ENCODE data around the gene REN. TPM values are rescaled to one million over a fixed set of nuclear protein-coding genes. Genes with fewer than 3 reads are reported as not detected.

The REN gene
- total and polyA plus RNA-seq, 9 of the 15 experiments (the other 6 are each of a cell fraction or from before 2014, with no cell fraction given): 1.7 to 9.9 (median 3.1) TPM

DNA sequence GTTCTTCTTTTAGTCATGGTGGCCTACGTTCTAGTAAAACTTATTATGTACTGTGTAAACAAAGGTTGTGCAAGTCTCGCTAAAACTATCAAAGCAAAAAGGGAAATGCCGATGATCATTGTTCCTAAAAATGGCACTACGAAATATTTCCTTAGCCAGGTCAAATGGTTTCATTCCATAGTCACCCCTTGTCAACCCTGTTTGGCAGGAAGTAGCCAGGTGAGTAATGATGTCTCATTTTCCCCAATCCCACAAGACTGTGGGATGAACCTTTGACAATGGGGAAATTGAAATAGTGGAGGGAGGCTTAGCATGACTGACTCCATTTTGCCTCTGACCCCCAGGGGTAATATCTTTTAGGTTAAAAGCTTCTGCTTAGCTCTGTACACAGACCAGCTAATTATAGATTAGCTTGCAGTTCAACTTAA lies 5.6 kb upstream of the REN start (continued):
- TF ChIP-seq ARID3A (IDR thresholded peaks at IDR 0.05; ENCODE audit: borderline replicate concordance, low read depth, low read length): no peak
- no peak for TF ChIP-seq MLLT1 (IDR thresholded peaks at IDR 0.05)
- TF ChIP-seq ZNF408 (CRISPR knock-in tag; IDR thresholded peaks at IDR 0.05; ENCODE audit: low read depth): no peak
- TF ChIP-seq DACH1 (IDR thresholded peaks at IDR 0.05; ENCODE audit: partially characterized antibody): no peak
- TF ChIP-seq PRPF4 (IDR thresholded peaks at IDR 0.05; ENCODE audit: insufficient read depth, low read depth, low read length, poor library complexity, severe bottlenecking): no peak
- no peak for TF ChIP-seq RBM22 (IDR thresholded peaks at IDR 0.05; ENCODE audit: low read depth, low read length, poor library complexity, severe bottlenecking)
- TF ChIP-seq SMAD2 (IDR thresholded peaks at IDR 0.05; ENCODE audit: low read depth, low read length): no peak
- no peak for TF ChIP-seq NFYB (IDR thresholded peaks at IDR 0.05; ENCODE audit: extremely low read depth, insufficient read length)
- TF ChIP-seq GABPB2 (CRISPR knock-in tag; conservative IDR thresholded peaks at IDR 0.05): no peak
- TF ChIP-seq MCM3 (IDR thresholded peaks at IDR 0.05): no peak
- TF ChIP-seq, protein P1, sequence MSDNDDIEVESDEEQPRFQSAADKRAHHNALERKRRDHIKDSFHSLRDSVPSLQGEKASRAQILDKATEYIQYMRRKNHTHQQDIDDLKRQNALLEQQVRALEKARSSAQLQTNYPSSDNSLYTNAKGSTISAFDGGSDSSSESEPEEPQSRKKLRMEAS (CRISPR knock-in tag; IDR thresholded peaks at IDR 0.05): no peak
- TF ChIP-seq CREM (IDR thresholded peaks at IDR 0.05; ENCODE audit: low read depth): no peak
- no peak for TF ChIP-seq TEAD4 (IDR thresholded peaks at IDR 0.05; ENCODE audit: low read length)
- TF ChIP-seq TEAD4 (CRISPR knock-in tag; IDR thresholded peaks at IDR 0.05; ENCODE audit: borderline replicate concordance): no peak
- TF ChIP-seq CBX8 (IDR thresholded peaks at IDR 0.05; ENCODE audit: borderline replicate concordance, extremely low read depth, low read depth, low read length, poor library complexity, severe bottlenecking): no peak
- TF ChIP-seq VEZF1 (CRISPR knock-in tag; IDR thresholded peaks at IDR 0.05): peak; percentile 55; the same call in 1 of the 2 replicates
- TF ChIP-seq TRIM24 (IDR thresholded peaks at IDR 0.05): no peak
- TF ChIP-seq, protein P2, sequence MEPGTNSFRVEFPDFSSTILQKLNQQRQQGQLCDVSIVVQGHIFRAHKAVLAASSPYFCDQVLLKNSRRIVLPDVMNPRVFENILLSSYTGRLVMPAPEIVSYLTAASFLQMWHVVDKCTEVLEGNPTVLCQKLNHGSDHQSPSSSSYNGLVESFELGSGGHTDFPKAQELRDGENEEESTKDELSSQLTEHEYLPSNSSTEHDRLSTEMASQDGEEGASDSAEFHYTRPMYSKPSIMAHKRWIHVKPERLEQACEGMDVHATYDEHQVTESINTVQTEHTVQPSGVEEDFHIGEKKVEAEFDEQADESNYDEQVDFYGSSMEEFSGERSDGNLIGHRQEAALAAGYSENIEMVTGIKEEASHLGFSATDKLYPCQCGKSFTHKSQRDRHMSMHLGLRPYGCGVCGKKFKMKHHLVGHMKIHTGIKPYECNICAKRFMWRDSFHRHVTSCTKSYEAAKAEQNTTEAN (CRISPR knock-in tag; IDR thresholded peaks at IDR 0.05): no peak
- no peak for TF ChIP-seq ASH1L (IDR thresholded peaks at IDR 0.05; ENCODE audit: borderline replicate concordance, low read depth, partially characterized antibody)
- TF ChIP-seq NFE2L1 (tag; IDR thresholded peaks at IDR 0.05; ENCODE audit: borderline replicate concordance, low read depth): no peak
- no peak for TF ChIP-seq PHF8 (IDR thresholded peaks at IDR 0.05; ENCODE audit: borderline replicate concordance, low read length)
- no peak for TF ChIP-seq STAG1 (CRISPR knock-in tag; IDR thresholded peaks at IDR 0.05; ENCODE audit: borderline replicate concordance)
- no peak for TF ChIP-seq FOXP1 (CRISPR knock-in tag; IDR thresholded peaks at IDR 0.05)
- TF ChIP-seq BRD9 (IDR thresholded peaks at IDR 0.05; ENCODE audit: low read depth, partially characterized antibody): no peak

Data from K562 (cell line).